NOMO-1 treated with dmso at 0.1 percent for 144 hours (cell line): ENCODE data around the gene FADS1.

Experiments used
- DNase-seq: peaks from one replicate; lab custom pipeline; 2025; ENCODE audit not compliant: unreplicated experiment; lab: John Stamatoyannopoulos, UW

The FADS1 gene

DNA sequence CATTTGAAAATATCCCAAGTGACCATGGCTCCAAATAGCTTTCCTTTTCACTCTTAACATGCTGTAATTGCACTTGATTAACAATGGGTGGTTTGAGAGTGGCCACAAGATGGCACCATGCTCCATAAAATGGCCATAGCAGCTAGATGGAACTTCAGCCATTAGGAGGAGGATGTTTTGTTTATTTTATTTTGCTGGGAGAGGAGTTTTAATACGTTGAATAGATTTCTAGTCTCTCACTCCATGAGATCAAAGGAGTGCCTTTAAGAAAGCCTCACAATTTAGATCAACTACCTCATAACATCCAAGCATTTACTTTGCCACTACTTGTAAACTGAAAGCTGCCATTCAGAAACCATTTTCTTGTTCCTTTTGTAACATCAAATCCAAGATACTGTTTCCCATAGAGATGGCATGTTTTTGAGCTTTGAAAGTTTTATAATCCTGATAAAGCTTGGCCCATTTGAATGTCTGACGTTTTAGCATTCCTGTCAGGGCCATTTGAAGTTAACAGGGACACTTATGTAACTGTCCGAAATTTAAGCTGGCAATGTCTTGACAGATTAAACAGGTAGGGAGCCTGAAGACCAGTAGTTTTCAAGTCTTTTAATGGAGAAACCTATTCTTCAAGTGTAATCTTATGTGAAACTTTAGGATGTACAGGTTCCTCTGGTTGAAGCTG lies 19.4 kb downstream of the FADS1 start:
- peak; percentile 12 for DNase-seq

DNA sequence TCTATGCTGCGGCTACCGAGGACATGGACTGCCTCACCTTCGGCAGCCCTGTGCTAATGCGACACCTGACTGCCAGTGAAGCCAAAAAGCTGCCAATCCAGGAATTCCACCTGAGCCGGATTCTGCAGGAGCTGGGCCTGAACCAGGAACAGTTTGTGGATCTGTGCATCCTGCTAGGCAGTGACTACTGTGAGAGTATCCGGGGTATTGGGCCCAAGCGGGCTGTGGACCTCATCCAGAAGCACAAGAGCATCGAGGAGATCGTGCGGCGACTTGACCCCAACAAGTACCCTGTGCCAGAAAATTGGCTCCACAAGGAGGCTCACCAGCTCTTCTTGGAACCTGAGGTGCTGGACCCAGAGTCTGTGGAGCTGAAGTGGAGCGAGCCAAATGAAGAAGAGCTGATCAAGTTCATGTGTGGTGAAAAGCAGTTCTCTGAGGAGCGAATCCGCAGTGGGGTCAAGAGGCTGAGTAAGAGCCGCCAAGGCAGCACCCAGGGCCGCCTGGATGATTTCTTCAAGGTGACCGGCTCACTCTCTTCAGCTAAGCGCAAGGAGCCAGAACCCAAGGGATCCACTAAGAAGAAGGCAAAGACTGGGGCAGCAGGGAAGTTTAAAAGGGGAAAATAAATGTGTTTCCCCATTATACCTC lies 20.8 kb downstream of the FADS1 start:
- DNase-seq = no peak

DNA sequence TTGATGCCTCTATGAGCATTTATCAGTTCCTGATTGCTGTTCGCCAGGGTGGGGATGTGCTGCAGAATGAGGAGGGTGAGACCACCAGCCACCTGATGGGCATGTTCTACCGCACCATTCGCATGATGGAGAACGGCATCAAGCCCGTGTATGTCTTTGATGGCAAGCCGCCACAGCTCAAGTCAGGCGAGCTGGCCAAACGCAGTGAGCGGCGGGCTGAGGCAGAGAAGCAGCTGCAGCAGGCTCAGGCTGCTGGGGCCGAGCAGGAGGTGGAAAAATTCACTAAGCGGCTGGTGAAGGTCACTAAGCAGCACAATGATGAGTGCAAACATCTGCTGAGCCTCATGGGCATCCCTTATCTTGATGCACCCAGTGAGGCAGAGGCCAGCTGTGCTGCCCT lies 21.3 kb downstream of the FADS1 start:
- no peak for DNase-seq

DNA sequence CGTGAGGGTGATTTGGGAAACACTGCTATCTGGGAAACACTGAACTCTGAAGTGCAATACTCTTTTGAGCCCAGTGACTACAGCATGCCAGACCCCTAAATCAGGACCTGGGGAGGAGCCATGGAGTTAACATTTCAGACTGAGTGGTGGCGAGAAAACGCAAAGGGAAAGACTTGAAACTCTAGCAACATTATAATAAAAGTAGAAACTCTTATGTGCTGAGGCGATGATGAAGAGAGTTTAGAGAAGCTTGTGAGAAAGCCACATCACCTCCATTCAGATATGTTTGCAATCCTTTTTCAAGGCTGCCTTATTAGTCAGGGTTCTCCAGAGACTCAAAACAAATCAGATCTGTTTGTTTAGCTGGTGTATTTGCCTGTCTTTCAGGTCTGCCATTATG lies 22.2 kb downstream of the FADS1 start:
- DNase-seq = no peak

DNA sequence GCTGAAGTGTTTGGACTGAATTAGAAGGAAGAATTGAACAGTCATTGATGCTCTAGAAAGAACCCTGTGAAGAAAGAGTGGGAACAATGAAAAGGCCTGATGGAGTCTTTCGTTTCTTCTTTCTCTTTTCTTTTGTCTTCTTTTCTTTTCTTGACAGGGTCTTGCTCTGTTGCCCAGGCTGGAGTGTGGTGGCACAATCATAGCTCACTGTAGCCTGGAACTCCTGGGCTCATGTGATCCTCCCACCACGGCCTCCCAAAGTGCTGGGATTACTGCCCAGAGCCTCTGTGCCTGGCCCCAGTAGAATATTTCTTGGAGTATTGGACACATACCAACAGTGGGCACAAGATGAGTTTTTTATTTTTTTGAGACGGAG lies 23.0 kb downstream of the FADS1 start:
- no peak for DNase-seq

DNA sequence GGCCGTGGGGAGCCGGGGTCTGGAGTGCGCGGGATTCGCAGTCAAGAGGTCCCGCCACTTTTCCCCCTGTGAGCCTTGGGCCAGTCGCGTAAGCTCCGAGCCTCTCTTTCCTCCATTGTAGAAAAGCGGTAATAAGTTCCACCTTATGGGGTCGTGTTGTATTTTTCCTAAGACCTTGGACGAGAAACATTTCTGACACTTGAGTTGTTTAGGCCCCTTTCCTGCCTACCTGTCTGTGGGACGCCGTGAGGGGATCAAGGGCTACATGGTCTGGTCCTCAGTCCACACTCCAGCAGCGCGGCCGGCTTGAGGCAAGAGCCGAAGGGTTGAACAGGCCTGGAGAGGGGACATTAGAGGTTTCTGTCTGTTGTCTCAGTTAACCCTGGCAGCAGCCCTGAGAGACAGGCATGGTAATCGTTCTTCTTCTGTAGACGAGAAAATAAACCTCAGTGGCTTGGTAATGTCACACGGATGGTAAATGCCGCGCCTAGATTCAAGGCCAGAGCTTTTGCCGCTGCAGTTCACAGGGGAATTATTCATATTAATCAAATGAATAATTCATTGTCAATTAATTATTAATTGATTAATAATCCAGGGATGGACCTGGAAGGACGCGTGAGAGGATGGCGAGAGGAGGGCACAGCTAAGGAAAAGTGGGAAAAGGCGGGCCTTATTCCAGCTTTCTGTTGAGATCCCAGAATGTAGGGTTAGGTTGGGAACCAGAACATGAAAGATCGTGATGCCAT lies 23.5 kb downstream of the FADS1 start:
- DNase-seq = no peak

DNA sequence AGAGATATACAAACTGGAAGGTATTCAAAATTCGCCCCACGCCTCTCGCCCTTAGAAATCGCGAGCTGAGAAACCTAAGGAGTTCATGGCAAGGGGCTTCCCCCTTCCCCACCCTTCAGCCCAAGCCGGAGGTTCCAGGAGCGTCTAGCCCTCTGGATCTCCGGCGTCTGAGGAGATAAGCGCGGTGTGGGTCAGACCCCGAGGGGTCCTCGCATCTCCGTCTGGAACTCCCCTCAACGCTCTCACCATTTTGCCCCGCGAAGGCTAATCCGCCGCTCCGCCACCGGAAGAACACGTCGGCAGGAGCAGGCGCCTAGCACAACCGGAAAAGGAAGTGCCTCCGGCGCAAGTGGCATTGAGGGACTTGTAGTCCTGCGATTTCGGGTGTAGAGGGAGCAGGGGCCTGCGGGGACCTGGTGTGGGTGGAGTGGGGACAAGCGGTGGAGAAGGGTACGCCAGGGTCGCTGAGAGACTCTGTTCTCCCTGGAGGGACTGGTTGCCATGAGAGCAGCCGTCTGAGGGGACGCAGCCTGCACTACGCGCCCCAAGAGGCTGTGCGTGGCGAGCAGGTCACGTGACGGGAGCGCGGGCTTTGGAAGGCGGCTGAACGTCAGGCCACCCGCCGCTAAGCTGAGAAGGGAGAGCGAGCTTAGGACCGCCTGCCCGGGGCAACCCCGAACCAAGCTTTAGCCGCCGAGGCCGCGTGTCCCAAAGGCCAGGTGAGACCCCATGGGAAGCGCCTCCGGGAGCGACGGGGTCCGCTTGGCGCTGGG lies 24.3 kb downstream of the FADS1 start, which contains the start of the genes FEN1 and TMEM258:
TSS of gene FEN1 (plus strand) at position 602 of the 773 bp plus-strand sequence. CDS start 2,451 bp downstream, outside the sequence.
TSS of gene TMEM258 (minus strand) at position 290 of the 773 bp plus-strand sequence. CDS start at position 249, 41 bp downstream.
- DNase-seq = peak; percentile 93

DNA sequence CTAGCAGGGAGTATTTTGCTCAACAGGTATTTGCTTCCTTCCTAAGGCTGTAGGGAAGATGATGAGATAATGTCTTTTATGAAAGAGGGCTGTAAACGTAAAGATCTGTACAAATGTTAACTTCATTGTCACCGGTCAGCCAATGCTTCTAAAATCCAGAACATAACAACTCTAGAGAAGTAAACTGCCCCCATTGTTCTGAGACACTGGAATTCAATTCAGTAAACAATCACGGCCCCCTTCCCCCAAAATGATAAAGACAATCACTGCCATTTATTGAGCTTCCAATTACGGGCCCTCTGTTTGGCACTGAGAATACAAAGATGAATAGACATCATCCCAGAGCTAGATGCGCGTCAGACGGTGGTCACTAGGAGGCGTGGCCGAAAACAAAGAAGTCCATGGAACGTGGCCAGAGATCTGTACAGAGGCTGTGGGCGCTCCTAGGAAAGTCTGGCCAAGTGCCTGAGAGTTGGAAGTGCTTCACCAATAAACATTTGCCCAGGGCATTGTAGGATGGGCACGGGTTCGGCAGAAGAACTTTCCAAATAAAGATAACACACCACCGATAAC lies 25.0 kb downstream of the FADS1 start:
- DNase-seq = peak; percentile 44

DNA sequence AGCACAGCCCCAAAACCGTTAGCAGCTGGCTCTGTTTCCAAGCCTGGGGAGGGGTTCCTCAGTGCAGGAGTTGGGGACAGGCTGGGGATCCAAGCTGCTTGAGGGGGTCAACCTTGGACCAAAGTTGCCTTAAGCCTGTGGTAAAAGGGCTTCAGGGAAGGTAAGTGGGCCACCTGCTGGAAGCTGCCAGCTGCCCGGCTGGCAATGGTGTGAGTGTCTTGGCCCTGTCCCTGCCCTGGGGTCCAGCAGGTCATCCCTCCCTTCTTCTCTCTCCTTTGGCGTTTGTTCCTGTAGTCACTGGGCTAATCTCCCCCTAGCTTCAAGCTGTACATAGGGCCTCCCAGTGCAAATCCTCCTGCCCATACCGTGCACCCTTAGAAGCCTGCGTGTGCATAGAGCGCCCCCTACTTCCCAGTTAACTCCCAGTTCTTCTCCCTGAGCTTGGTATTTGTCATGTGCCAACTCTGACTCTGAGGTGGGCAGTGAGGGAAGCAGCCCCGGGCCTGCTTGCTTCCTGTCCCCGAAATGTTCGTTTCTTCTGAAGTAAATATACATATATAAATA lies 28.8 kb downstream of the FADS1 start:
- DNase-seq = no peak

DNA sequence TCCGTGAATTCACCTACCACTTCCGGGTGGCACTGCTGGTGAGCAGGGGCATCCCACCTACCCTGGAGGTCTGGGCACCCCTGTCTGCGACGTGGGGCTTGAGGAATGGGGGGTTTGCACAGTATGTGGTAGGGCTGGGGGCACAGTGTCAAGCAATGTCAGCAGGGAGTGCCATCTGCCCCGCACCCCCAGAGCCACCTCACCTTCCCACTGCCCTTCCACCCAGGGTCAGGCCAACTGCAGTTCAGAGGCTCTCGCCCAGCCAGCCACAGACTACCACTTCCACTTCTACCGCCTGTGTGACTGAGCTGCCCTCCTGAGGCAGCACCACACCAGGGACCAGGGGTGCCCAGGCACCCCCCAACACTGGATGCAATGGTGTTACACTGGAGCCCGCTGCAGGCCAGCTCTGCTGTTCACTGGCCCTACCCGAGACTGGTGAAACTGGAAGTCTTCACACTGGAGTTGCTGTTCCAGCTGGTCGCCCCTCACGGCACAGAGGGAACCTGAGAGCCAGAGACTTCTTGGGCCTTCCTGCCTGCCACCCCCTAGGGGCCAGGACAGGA lies 30.9 kb downstream of the FADS1 start:
- DNase-seq = no peak

DNA sequence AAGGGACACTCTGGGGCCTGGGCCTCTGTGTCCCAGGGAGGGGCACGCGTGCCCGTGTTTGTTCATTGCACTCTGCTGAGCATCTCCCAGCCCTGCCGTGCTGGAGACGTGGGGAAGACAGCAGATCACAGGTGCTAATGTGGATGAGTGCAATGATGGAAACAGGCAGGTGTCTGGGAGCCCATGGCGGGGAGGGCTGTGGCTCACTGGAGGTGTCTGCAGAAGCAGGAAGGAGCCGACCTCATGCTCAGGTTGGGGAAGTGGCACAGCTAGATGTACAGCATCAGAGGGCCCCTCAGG lies 32.3 kb downstream of the FADS1 start:
- DNase-seq = no peak

DNA sequence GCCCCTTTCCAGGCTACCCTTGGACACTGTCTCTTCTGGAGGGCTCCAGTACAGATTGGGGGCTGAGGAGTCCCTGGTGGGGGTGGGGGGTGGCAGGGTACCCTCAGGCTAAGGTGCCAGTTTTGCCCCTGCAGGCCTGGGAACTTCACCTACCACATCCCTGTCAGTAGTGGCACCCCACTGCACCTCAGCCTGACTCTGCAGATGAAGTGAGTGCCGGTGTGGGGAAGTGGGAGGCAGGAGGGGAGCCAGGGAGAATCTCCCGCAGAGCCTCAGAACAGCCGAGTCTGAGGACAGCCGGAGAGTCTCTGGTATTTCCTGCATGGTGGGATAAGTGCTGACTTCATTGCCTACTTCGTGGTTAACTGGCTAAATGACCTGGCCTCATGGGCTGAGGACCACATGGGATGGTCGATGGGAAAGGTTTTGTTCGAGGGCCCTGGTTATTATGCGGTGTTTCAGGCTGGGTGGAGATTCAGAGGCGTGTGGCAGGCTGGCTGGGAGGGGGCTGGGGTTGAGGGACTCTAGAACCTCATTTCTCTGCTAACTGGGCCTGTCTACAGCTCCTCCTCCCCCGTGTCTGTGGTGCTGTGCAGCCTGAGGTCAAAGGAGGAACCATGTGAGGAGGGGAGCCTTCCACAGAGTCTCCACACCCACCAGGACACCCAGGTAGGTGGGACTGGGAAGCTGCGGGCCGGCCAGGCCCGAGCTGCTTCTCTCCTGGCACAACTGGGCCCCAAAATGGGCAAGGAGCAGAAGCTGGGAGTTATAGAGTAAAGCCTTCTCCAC lies 32.9 kb downstream of the FADS1 start:
- DNase-seq = no peak

DNA sequence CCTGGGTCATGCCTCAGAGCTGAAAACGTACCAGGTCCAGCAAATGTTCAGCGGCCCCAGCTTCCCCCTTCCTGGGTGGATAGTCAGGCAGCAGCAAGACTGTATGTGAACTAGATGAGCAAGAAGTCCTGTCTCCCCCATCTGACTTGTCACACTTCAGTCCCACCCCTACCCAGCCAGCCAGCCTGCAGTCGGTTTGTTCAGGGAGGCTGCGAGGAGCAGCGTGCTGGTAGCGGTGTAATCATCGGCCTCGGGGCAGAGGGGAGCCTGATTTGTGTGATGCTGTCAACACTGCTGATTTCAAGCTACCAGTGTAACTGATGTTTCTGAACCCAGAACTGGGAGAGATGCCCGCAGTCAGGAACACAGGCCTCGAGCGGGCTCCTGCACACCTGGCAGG lies 34.0 kb downstream of the FADS1 start:
- DNase-seq = no peak

DNA sequence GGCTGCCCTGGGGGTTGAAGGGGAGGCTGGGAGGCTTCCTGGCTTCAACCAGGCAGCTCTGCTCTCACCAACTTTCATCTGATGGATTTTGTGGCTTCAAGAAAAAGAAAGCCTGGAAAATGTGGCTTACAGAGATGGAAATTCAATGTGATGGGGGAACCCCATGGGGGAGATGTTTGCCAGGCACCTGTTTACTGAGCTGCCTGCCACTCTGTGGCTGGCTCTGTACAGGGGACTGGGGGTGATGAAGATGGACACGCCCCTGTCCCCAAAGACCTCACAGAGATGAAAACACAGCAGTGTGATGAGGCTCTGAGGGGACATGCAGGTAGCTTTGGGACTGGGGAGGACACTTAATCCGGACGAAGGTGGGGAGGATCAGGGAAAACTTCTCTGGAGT lies 34.5 kb downstream of the FADS1 start:
- DNase-seq = no peak

DNA sequence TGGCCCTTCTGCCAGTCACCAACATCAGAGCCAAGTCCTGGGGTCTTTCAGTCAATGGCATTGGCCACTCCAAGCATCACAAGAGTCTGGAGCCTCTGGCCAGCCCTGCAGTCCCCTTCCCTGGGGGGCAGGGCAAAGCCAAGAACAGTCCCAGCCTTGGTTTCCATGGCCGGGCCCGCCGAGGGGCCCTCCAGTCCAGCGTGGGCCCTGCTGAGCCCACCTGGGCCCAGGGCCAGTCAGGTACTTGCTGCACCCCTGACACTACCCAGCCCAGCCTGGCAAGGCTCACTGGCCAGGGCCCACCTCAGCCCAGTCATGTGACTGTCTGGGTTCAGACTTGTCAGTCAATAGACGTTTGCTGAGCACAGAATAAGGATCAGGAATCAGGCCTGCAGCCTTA lies 35.2 kb downstream of the FADS1 start:
- no peak for DNase-seq

DNA sequence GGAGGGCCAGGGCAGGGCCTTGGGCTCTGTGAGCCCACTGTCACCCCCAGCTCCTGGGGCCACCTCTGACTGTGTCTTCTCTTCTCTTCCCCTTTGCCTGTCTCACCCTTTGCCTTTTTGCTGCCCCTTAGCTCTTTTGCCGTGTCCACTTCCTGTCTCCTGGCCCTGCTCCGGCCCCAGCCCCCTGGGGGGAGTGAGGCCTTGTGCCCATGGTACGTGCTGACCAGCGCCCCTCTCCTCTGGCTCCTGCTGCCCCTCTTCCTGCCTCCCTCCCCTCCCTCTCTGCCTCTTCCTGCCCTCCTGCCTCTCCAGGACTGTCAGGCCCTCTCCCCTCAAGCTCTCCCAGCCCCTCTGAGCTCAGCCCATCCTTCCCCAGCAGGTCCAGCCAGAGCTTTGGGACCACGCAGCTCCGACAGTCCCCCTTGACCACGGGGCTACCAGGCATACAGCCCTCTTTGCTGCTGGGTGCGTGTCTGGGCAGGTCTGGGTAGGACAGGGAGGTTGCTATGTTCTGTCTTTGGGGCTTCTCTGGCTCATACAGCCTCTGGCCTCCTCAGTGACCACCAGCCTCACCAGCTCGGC lies 36.1 kb downstream of the FADS1 start:
- DNase-seq = no peak

DNA sequence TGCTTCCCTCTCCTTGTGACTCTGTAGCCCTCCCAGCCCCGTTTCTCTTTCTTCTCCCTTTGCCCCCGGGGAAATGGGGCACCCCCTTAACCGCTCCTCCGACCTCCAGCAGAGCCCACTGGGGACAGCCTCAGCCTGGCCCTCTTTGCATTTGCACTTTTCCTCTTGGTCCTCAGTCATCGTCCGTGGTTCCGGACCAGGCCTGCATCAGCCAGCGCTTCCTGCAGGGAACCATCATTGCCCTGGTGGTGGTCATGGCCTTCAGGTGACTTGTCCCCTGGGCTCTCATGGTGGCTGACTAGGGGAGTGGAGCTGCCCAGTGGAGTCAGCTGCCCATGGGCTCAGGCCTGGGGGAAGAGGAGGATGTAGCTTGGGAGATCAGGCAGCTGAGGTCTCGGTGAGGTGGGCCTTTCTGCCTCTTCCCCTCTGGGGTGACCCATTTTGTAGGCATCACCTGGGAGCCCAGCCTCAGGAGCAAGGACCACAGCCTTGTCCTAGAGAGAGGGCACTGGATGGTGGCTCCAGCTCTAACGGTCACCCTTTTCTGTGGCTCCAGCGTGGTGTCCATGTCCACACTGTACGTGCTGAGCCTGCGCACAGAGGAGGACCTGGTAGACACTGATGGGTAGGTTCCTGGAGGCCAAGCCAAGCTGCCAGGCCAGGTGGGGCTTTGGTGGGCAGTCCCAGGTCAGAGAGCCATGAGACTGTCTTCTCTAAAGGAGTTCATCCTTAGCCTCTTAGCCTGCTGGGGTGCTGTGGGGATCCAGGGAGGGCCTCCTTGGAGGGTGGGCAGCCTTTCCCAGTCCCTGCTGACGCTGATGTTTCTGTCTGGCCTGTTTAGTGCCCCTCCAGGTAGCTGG lies 36.9 kb downstream of the FADS1 start:
- DNase-seq = no peak

DNA sequence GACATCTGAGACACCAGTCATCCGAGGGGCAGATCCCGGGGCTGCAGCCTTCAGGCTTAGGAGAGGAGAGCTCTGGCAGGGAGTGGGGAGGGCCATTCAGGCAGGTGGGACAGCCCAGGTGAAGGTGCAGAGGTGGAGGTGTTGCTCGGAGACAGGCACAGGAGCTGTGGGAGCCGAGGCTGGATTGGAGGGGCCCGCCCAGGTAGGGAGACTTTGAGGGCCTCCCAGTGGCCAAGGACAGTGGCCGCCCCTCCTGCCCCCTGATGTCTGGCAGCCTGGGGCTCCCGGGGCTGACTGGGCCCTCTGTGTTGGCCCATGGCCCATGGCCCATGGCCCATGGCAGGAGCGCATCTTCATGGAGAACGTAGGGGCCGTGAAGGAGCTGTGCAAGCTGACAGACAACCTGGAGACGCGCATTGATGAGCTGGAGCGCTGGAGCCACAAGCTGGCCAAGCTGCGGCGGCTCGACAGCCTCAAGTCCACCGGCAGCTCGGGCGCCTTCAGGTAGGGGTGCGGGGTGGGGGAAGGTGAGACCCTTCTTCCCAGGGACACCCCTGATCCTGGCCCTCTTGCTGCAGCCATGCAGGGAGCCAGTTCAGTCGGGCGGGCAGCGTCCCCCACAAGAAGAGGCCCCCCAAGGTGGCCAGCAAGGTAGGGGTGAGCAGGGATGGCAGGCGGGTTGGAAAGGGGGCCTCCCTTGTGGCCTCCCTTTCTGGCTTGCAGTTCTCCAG lies 37.7 kb downstream of the FADS1 start:
- DNase-seq = no peak
